GM19240 (cell line): Measurements from ENCODE around the gene GTF3A.
"Not testable (repeated sequence)": the region's sequence is repeated elsewhere in the genome, so short reads cannot be mapped to it uniquely, and the experiment has no call there.

Experiments used
- DNase-seq: peaks from one replicate; pipeline ENCODE4 v3.0.0; 2011; ENCODE audit warnings: low spot score; ENCODE audit not compliant: insufficient read length

GTF3A gene

GRCh38 chr13:27424246-27425157, at the start of gene GTF3A:
TSS of gene GTF3A (plus strand) at chr13:27424619.
- peak; percentile 87 for DNase-seq

DNA sequence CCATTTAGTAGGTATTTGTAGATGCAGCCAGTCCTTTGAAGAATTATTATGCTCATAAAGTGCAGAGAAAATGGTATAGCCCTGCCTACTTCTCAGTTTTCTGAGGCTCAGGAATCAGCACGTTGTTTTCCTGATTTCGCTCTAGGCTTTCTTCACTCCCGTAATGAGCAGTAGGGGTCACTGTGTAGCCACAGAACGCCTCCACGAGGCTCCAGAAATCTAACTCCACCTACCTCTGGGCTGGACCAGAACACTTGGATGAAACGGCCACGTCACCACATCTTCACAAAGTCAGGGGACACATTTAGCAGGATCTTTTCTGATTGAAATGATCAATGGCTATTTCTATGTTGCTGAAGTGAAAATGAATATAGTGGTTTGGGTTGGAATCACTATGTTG, 49.8 kb upstream of the GTF3A start:
- peak; percentile 60 for DNase-seq

GRCh38 chr13:27375686-27376326, 48.6 kb upstream of the GTF3A start:
- peak; percentile 50 for DNase-seq

GRCh38 chr13:27379126-27379525, 45.3 kb upstream of the GTF3A start:
- DNase-seq = no peak

- DNase-seq = no peak
Measured at GRCh38 chr13:27379694-27380641, 44.5 kb upstream of the GTF3A start.

DNA sequence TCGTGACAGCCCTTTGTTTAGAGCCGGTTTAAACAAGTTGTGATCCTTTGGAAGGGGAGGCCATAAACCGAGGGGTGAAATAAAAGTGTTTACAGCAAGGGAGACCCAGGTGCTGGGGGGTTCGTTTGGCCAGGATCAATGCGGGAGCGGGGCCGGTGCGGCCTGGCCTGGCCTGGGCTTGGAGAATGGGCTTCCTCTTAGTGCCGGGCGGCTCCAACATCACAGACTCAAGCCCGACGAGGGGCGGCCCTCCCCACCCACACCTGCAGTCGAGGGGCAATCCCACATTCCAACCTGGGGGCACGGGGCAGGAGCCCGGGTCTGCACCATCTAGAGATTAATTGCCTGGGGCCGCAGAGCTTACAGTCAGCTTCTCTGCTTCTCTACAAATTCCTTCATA, 42.8 kb upstream of the GTF3A start:
- DNase-seq = no peak

DNA sequence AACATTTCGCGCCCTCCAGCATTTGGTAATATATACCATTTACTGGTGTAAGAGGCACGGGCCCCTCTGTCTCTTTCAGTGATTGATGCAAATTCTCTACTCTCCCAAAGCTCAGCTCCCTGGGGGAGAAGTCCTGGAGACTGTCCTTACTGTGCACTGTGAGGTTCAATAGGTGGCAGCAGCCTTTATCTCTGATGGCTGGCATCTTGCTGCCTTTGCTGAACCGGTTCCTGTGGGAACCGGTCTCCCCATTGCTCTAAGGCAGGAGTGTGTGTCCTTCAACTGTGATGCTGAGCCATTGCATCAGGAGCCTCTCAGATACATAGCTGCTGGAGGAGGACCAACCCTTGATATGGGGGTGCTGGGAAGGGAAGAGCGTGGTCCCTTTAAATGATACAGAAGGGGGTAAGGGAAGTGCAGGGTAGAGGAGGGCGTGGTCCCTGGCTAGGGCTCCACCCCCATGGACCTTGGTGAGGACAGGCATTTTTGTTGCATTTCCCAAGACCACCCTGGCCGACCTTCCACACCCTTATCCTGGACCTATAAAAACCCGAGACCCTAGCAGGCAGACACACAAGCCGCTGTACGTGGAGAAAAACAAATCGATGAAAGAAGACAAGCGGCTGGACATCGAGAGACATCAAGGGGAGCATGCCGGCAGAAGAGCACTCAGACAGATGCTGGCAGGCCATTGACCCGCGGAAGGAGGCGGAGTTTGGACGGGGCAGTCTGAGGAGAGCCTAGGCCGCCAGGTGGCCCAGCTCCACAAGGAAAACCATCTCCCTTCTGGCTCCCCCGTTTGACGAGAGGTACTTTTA, 41.1 kb upstream of the GTF3A start:
- DNase-seq = no peak

GRCh38 chr13:27384285-27384684, 40.1 kb upstream of the GTF3A start:
- DNase-seq = no peak

DNA sequence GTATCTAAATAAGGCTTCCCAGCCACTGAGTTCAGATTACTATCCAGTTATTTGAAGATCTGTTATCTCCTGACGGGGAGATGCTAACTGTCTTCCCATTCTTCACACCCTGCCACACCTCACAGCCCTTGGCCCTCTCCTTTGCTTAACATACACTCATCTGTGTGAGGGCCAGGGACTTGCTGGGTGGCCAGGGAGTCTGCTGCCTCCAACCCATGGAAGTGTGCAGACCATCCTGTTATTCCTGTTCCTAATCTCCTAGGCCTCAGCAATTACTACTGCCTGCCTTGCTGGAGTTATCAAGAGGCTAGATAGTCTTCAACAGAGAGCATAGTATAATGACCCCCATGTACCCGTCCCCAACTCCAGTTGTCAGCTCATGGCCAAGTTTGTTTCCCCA, 36.2 kb upstream of the GTF3A start:
- no peak for DNase-seq

DNA sequence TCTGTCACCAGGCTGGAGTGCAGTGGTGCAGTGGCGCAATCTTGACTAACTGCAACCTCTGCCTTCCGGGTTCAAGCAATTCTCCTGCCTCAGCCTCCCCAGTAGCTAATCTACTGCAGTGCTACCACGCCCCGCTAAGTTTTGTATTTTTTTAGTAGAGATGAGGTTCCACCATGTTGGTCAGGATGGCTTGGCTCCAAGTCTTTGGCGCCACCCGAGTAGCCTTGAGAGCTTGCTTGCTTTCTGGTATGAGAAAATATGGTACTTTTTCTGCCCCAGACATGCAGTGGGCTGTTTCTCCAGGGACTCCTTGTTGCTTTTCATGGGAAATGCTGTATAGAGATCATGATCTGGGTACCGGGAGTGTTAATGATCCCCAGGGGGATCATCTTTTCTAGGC, 34.5 kb upstream of the GTF3A start:
- no peak for DNase-seq

- no peak for DNase-seq
Measured at GRCh38 chr13:27391471-27391870, 32.9 kb upstream of the GTF3A start.

GRCh38 chr13:27393101-27393500, 31.3 kb upstream of the GTF3A start:
- no peak for DNase-seq

GRCh38 chr13:27395007-27395510, 29.4 kb upstream of the GTF3A start:
- DNase-seq = no peak

DNA sequence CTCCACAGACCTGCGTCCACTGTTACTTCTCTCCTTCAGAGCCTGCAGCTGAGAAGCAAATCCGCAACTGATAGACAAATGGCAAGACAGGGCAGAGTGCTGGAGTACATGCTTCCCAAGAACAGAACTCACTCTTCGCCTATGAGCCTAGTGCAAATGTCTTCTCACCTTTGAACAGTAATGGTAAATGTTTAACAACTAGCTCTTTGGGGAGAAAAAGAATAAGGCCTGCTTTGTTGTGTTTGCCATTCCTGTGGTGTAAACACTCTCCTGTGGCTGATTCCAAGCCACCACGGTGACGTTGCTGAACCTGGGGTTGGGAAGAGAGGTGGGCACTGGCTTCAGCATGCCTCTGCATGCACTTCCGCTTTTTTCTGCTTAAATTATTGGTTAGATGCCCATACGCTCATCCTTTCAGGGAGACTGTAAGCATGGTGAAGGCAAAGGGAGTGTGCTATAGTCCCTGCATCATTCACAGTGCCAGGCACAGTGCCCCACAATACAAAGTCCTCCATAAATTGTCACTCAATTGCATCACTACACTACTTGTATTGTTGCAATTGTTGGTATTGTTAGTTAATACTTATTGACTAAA, 28.1 kb upstream of the GTF3A start:
- no peak for DNase-seq

- DNase-seq = no peak
Measured at GRCh38 chr13:27398360-27398759, 26.1 kb upstream of the GTF3A start.

GRCh38 chr13:27400405-27400804, 24.0 kb upstream of the GTF3A start:
- not testable (repeated sequence) for DNase-seq

DNA sequence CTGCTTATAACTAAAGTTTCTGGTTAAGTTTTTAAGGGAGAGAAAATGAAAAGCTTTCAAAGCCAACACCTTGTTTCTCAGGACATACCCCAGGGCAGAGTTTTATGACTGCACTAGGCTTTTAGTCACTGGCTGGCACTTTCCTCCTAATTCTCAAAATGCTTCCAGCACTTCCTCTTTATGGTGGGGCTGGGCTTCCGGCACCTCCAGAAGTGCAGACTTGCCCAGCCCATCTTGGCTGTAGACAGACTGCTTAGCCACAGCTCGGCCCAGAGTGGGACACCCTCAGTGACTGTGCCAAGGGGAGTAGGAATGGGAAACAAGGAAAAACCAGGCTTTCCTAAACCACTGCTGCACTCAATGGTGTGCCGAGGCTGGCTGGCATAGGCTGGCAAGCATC, 23.2 kb upstream of the GTF3A start:
- no peak for DNase-seq

GRCh38 chr13:27403203-27403678, 21.2 kb upstream of the GTF3A start:
- DNase-seq = no peak

- no peak for DNase-seq
Measured at GRCh38 chr13:27403727-27404385, 20.6 kb upstream of the GTF3A start.

DNA sequence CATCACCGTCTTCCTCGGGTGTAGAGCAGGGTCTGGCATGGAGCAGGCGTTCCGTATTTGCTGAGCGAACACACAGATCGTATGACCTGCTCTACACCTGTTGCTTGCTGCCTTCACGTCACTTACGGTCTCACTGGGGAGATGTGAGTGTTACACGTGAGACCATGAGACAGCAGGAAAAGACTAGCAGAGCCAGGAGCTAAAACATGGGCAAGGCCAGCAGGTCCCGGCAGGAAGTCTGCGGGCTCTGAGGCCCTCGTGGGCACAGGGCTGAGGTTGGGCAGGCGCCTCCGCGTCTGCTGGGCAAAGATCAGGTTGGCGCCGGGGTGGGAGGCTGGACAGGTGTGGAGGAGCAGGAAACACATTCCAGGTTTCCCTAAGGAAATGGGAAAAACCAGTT, 19.7 kb upstream of the GTF3A start:
- no peak for DNase-seq
